Stimulated activated CD4-positive, alpha-beta T cell treated with anti-CD3 and anti-CD28 coated beads, Interleukin-15, amount 100 ng/mL, for 24 hours (primary cell): Measurements from ENCODE around the gene CCDC18.
A peak's percentile ranks its signal among the peaks of the same experiment; 100 is the strongest.
"Not testable (repeated sequence)": the region's sequence is repeated elsewhere in the genome, so short reads cannot be mapped to it uniquely, and the experiment has no call there.

Source experiments
- DNase-seq: peaks from one replicate; pipeline ENCODE4 v3.0.0-alpha.2; 2020

CCDC18 gene

GRCh38 chr1:93239863-93240262 lies 59.3 kb downstream of the CCDC18 start:
- no peak for DNase-seq

GRCh38 chr1:93243233-93243632 lies 62.7 kb downstream of the CCDC18 start:
- DNase-seq = not testable (repeated sequence)

GRCh38 chr1:93244298-93245069 lies 64.0 kb downstream of the CCDC18 start:
- DNase-seq = no peak

- DNase-seq = no peak
Observed at GRCh38 chr1:93251966-93252365, 71.4 kb downstream of the CCDC18 start.

- DNase-seq = no peak
Observed at GRCh38 chr1:93252598-93252997, 72.1 kb downstream of the CCDC18 start.

GRCh38 chr1:93253516-93253915 lies 73.0 kb downstream of the CCDC18 start:
- no peak for DNase-seq

- DNase-seq = no peak
Observed at GRCh38 chr1:93255222-93256079, 74.9 kb downstream of the CCDC18 start.

- no peak for DNase-seq
Observed at GRCh38 chr1:93256433-93256832, 75.9 kb downstream of the CCDC18 start.

- no peak for DNase-seq
Observed at GRCh38 chr1:93257889-93258288, 77.4 kb downstream of the CCDC18 start.

GRCh38 chr1:93260726-93261125 lies 80.2 kb downstream of the CCDC18 start:
- not testable (repeated sequence) for DNase-seq

- no peak for DNase-seq
Observed at GRCh38 chr1:93262645-93263044, 82.1 kb downstream of the CCDC18 start.

- not testable (repeated sequence) for DNase-seq
Observed at GRCh38 chr1:93268888-93269287, 88.4 kb downstream of the CCDC18 start.

- DNase-seq = not testable (repeated sequence)
Observed at GRCh38 chr1:93275262-93275633, 94.7 kb downstream of the CCDC18 start.

- DNase-seq = no peak
Observed at GRCh38 chr1:93275634-93276295, 95.2 kb downstream of the CCDC18 start.

- DNase-seq = not testable (repeated sequence)
Observed at GRCh38 chr1:93277530-93277929, 97.0 kb downstream of the CCDC18 start.

GRCh38 chr1:93283496-93283895 lies 103.0 kb downstream of the CCDC18 start:
- DNase-seq = no peak

GRCh38 chr1:93288558-93288957 lies 108.0 kb downstream of the CCDC18 start:
- DNase-seq = no peak

GRCh38 chr1:93296555-93297154 lies 116.1 kb downstream of the CCDC18 start:
- no peak for DNase-seq

GRCh38 chr1:93301131-93301530 lies 120.6 kb downstream of the CCDC18 start:
- no peak for DNase-seq

GRCh38 chr1:93302078-93302477 lies 121.6 kb downstream of the CCDC18 start:
- DNase-seq = no peak

- DNase-seq = peak; percentile 46
Observed at GRCh38 chr1:93304716-93305138, 124.2 kb downstream of the CCDC18 start.

- DNase-seq = no peak
Observed at GRCh38 chr1:93306920-93307319, 126.4 kb downstream of the CCDC18 start.

GRCh38 chr1:93313026-93313425 lies 132.5 kb downstream of the CCDC18 start:
- DNase-seq = no peak
